ENCODE results near the gene PTPRD.

PTPRD gene

GRCh38 chr9:8494571-8494970 lies 2118.2 kb downstream of the PTPRD start:
- no peak for DNase-seq (ENCODE audit: low read depth)

GRCh38 chr9:8492679-8493078 lies 2120.1 kb downstream of the PTPRD start:
- DNase-seq (ENCODE audit: low read depth) = no peak

DNA sequence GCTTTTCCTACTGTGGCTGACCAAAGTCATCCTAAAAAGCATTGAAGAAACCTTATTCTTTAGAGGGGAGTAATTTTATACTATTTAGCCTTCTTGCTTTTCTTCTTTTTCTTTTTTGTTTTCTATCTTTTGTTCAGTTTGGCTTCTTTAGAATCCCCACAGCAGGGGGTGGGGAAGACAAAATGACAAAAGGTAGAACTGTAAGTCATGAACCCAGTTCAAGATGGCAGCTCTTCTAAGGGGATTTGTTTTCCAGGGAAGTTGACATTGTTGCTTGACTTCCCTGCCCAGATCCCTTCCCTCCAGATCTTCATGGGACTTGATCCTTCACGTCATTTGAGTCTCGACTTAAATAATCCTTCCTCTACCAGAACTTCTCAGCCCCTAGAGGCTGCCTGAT lies 2120.8 kb downstream of the PTPRD start:
- no peak for DNase-seq (ENCODE audit: low read depth)

DNA sequence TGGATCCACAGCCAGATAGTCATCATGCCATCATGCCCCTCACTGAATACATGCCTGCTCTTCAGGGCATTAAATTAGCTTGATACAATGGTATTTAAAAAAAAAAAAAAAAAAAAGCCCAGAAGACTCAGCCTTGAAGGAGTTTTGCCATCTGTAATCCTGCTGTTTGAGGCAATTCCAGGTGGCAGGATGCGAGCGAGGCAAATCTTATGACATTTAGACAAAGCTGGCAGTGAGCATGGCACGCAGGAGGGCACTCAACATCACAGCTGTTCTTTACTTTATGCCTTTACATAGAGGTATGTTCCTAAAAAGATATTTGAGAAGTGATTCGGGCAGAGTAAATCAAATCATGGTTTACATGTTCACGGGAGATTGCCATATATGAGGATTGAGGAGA lies 2121.2 kb downstream of the PTPRD start:
- DNase-seq (ENCODE audit: low read depth) = no peak

DNA sequence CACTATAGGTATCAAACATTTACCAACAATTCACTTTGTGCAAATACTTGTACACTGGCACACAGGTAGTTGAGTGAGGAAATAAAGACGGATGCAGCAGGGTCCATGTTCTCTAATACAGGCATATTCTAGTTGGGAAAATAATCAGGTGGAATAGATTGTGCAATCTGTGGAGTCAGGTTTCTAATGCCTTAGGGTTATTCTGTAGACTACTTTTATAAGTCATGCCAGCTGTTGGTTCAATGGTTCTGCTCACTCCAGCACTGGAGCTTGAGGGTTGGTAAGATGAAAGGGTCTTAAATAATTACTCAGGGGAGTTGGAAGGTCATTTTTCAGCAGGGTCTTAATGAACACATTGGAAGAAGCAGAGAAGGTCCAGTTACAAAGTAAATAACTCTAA lies 2123.0 kb downstream of the PTPRD start:
- DNase-seq (ENCODE audit: low read depth) = no peak

GRCh38 chr9:8486095-8486494 lies 2126.7 kb downstream of the PTPRD start:
- DNase-seq (ENCODE audit: low read depth) = no peak

DNA sequence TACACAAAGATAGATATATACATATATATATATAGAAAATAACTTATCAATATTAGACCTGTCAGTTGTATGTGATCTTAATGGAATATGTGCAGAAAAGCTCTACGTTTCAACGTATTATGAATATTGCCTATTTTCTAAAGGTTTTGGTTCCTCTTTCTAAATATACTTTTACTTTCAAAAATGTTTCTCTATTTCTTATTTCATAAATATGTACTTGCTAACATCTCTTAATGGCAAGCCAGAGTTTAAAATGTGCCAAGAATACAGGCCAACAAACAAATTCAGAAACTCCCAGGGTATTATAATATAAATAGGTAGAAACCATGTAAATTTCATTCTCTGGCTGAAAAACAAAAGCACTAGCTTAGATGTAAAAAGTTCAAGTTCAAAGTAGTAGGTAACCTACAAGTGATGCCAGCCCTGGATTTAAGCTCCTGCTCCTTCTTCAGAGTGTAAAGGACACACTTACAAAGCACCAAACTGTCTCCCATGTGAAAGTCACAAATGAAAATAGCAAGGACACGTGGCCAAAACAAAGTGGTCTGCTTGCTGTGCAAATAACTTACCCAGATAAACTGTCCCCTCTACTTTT lies 2128.1 kb downstream of the PTPRD start:
- DNase-seq (ENCODE audit: low read depth) = no peak

DNA sequence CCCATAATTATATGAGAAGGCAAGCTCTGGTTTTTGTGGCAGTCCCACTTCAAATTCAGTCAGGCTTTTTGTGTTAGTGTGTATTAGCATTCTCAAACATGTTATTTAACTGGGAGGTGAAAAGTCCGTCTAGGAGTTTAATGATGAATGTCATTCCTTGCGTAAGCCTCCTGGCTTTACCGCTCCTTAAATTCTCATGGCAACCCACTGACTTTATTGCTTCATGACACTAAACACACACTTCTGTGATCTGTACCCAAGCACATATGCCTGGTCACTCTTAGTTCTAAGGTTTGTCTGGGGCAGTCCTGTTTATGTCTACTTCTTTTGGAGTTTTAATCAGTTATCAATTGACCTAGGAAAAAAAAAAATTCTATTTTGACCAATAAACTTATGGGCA lies 2135.4 kb downstream of the PTPRD start:
- no peak for DNase-seq (ENCODE audit: low read depth)

- DNase-seq (ENCODE audit: low read depth) = no peak
Measured at GRCh38 chr9:8474937-8475336, 2137.9 kb downstream of the PTPRD start.

DNA sequence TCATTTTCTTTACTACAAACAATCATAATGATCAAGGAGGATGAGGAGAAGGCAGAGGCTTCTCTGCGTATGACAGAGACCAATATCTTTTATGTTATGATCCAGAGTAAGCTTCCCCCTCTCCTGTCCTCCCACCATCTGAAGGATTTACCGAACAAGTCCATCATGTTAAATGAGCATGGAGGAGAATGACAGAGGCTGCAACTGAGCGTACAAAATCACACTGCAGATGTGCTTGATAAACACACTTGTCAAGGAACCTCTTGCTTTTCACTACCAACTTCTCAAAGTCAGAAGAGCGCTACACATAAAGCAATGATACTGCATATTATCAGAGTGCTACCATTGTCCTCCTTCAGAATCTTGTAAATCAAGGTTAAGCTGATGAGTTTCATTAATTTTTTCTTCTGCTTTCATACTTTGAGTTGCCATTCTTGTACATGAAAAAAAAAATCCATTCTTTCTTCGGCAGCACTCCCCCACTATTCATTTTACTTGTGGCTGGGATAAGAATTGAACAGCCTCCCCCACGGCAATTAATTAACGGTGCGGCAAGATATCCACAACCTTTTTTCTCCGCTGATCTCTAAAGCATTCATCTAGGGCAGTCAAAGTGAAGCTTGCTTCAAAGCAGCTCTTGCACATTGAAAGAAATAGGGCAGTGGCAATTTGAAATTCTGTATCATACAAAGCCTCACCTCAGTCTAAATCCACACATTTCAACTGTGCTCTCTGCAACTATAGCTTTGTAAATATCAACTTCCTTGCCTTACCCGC lies 2139.4 kb downstream of the PTPRD start:
- DNase-seq (ENCODE audit: low read depth) = no peak

- no peak for DNase-seq (ENCODE audit: low read depth)
Measured at GRCh38 chr9:8468045-8468637, 2144.7 kb downstream of the PTPRD start.

DNA sequence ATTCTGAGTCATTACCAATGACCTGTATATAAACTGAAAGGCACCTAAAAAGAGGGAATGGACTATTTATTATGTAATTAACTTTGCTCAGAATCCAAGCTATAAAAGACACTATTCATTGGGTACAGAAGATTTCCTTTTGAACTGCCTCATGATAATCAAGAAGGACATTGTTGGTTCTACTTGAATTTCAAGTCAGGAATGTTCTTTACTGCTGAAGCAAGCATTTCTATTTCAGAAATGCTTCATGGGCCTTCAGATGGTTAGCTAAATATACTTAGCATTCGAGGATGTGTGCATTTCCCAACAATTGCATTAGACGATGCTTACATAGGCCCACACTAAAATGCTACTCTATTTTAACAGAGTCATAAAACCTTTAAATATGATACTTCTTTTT lies 2155.0 kb downstream of the PTPRD start:
- no peak for DNase-seq (ENCODE audit: low read depth)

- DNase-seq (ENCODE audit: low read depth) = no peak
Measured at GRCh38 chr9:8457055-8457454, 2155.7 kb downstream of the PTPRD start.

GRCh38 chr9:8456344-8456743 lies 2156.5 kb downstream of the PTPRD start:
- DNase-seq (ENCODE audit: low read depth) = no peak

- no peak for DNase-seq (ENCODE audit: low read depth)
Measured at GRCh38 chr9:8450810-8451545, 2161.8 kb downstream of the PTPRD start.

GRCh38 chr9:8448226-8448625 lies 2164.6 kb downstream of the PTPRD start:
- DNase-seq (ENCODE audit: low read depth) = no peak

DNA sequence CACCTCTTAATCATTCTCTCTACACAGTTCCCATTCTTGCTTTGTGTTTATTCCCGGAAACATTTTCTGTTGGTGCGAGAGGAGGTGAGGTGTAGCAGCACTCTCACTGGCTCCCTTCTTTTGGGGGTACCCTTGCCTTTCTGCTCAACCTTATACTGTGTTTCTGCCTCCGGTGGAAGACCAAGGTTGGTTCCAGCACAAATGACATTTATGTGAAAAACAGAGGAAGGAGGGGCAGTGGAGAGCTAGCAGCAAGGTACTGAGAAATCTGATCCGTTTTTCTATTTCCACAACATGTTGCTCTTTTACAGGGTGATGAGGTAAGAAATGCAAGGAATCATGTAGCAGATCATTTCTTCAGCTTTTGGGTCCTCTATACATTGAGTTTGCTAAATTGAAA lies 2165.2 kb downstream of the PTPRD start:
- DNase-seq (ENCODE audit: low read depth) = no peak

DNA sequence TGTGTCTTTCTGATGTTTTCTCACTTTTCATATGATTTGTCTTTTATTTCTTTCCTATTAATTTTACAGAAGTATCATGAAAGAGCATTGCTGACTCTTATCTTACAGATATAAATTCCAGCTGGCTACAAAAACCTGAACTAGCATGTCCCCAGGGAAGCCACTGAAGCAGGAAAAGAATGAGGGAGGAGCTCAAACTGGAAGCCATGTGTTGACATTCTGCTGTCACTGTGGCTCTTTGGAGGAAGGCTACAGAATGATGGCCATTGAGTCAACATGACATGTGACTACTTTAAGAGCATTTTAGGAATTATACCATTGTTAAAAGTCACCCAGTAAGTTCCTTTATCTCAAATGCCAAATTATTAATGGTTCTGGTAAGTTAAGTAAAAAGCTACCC lies 2174.9 kb downstream of the PTPRD start:
- no peak for DNase-seq (ENCODE audit: low read depth)

- DNase-seq (ENCODE audit: low read depth) = no peak
Measured at GRCh38 chr9:8437259-8437658, 2175.5 kb downstream of the PTPRD start.

GRCh38 chr9:8436786-8437185 lies 2176.0 kb downstream of the PTPRD start:
- no peak for DNase-seq (ENCODE audit: low read depth)

DNA sequence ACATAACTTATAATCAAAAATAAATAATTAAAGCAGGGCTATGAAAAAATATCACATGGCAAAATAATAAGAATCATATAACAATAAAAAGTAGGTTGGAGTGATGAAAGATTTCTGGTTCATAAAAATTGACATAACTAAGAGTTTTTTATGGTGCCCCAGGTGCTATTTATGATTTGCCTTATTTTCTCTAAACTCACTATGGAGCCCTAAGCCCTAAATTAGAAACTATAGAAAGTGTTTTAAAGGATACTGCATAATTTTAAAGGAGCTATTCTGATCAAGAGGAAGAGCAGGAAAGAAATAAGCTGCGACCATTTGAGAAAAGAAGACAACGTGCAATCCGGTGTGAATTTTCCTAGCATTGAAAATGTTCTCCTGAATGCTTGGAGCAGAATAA lies 2178.2 kb downstream of the PTPRD start:
- no peak for DNase-seq (ENCODE audit: low read depth)

DNA sequence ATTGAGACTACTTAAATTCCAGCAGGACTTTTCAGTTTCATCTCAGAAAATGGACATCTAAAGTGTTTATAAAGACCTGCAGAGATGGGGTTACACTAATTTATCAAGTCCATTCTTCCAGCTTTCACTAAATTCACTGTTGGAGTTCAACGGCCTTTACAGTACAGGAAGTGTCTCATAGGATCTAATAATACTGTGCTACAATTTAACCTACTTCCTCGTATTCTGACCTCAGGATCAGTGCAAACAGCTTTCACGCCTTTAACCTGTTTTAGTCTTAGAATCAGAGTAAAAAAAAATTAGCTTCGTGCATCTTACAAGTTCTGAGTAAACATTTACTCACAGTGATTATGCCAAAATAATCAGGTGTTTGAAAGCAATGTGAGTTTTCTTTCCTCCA lies 2180.6 kb downstream of the PTPRD start:
- no peak for DNase-seq (ENCODE audit: low read depth)

DNA sequence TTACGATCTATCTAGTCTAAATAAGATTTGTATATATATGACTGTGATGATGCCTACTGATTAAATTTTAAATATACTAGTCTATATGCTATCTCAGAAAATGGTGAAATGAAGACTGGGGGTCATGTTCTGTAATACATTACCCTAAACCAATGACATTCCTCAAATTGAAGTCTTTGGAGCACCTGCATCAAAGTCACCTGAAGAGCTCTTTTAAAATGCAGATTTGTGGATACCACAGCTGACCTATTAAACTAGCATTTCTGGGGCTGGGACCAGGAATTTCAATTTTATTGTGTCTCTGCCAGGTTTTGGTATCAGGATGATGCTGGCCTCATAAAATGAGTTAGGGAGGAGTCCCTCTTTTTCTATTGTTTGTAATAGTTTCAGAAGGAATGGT lies 2181.3 kb downstream of the PTPRD start:
- no peak for DNase-seq (ENCODE audit: low read depth)

All from EH (cell line).